Activated T-cell treated with anti-CD3 and anti-CD28 coated beads for 24 hours (primary cell): ENCODE measurements around the gene ARL6IP5.

ENCODE experiments used
- DNase-seq: peaks from one replicate; pipeline ENCODE4 v3.0.0-alpha.2; 2020; ENCODE audit warnings: low read depth

ARL6IP5 gene

GRCh38 chr3:69085833-69086722 lies 1.3 kb downstream of the ARL6IP5 start:
- peak; percentile 70 for DNase-seq

- DNase-seq: no peak
Measured at GRCh38 chr3:69087030-69087791, 2.5 kb downstream of the ARL6IP5 start.

DNA sequence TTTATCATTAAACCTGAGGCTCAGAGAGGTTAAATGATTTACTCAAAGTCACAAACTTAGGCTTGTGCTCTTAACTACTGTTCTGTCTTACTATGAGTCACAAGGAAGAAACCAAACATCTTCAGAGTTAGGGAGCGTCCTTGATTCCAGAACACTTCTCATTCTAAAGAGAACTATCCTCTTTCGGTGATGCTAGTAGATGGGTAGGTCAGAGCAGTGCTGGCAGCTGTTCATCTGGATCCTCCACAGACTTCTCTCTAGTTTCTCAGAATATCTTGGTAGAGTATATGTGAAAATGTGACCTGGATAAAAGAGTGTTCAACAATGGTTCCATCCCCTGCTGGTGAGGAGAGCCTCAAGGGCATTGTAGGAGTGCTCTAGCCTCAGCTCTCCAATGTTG lies 3.3 kb downstream of the ARL6IP5 start:
- no peak for DNase-seq

DNA sequence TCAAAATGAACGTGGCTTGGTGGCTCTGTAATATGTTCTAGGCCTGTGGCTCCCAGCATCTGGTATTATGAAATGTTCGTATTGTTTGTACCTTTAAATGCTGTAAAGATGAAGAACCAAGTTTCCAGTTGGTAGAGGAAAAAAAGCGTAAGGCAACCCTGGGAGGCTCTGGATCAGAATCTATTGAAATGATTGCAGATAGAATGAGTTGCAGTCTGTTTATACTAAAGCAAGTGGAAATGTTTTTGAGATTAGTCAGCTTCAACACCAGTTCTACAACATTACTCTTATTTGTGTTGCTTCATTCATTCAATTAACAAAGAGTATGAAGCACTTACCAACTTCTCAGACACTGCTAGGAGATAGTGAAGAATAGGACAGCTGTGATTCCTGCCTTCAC lies 5.3 kb downstream of the ARL6IP5 start:
- DNase-seq: no peak

DNA sequence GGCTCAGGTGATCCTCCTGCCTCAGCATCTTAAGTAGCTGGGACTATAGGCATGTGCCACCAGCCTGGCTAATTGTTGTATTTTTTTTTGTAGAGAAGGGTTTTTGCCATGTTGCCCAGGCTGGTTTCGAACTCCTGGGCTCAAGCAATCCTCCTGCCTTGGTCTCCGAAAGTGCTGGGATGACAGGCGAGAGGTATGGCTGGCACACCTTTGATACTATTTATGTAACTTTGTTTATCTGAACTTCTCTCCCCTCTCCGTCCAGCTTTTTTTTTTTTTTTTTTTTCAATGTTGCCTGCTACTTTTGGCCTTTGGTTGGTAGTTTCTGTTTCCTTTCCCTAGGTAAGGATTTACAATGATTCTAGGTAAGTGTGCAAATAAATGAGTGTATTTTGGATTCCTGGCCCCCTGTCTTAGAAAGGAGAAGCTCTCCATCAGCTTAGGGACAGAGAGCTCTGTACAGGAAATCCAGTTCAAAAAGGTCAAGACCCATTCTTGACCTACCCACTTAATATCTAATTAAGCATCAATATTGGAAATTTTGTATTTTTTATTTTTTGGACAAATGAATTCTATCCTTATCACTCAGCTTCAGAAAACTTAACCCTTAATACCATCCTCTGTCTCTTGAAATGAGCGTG lies 6.8 kb downstream of the ARL6IP5 start:
- no peak for DNase-seq

DNA sequence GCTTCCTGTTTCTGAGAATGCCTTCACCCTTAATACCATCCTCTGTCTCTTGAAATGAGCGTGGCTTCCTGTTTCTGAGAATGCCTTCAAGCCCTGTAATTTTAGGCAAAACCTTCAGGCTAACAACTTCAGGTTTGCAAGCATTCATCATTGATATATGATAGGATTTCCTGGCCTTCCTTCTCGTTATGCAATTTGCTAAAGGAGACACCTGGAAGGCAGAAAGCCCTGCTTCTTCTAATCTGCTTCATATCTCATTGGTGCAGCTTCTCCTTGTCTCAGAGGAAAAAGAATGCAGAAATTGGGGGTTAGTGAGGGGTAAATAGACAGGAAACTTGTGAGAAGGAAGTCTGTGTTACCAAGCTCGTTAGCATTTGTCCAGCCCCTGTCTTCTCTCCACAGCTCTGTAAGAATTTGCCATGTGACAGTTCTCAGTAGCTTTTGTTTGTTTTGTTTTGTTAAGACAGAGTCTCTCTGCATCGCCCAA lies 7.3 kb downstream of the ARL6IP5 start:
- DNase-seq: no peak

GRCh38 chr3:69094467-69095205 lies 9.9 kb downstream of the ARL6IP5 start:
- DNase-seq: no peak

DNA sequence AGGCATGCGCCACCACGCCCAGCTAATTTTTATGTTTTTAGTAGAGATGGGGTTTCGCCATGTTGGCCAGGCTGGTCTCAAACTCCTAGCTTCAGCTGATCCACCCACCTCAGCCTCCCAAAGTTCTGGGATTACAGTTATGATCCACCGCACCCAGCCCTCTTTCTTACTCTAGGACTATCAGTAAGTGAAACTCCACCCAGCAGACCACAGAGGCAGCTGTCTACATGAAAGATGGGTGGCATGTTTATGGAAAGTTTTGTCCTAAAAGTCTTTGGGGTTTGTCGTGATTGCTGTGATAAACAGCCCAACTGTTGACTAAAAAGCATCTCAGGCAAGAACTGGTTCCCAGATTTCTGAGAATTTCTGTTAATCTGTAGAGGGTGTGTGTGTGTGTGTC lies 10.9 kb downstream of the ARL6IP5 start:
- DNase-seq: no peak

GRCh38 chr3:69096299-69096698 lies 11.6 kb downstream of the ARL6IP5 start:
- no peak for DNase-seq

- DNase-seq: no peak
Measured at GRCh38 chr3:69097407-69098086, 12.8 kb downstream of the ARL6IP5 start.

- no peak for DNase-seq
Measured at GRCh38 chr3:69099576-69099975, 14.8 kb downstream of the ARL6IP5 start.

DNA sequence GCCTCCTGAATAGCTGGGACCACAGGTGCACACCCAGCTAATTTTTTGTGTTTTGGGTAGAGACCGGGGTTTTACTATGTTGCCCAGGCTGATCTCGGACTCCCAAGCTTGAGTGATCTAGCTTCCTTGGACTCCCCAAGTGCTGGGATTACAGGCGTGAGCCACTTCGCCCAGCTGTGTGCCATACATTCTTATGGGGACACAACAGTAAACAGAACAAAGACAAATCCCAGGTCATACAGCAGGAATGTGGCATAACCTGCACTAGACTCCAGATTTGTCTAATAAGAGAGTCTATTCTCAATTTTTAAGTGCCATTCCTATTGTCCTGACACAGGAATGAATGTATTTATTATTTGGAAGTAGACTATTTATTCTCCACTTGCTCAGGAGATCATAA lies 17.6 kb downstream of the ARL6IP5 start:
- DNase-seq: no peak

- no peak for DNase-seq
Measured at GRCh38 chr3:69103123-69103522, 18.4 kb downstream of the ARL6IP5 start.

- no peak for DNase-seq
Measured at GRCh38 chr3:69104586-69104985, 19.8 kb downstream of the ARL6IP5 start.

DNA sequence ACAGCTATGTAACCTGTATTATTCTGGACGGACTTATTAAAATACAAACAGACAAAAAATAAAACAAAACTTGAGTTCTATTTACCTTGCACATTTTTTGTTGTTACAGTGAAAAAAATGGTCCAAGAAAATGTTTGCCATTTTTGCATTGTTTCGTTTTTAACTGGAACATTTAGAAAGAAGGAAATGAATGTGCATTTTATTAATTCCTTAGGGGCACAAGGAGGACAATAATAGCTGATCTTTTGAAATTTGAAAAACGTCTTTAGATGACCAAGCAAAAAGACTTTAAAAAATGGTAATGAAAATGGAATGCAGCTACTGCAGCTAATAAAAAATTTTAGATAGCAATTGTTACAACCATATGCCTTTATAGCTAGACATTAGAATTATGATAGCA lies 20.6 kb downstream of the ARL6IP5 start:
- no peak for DNase-seq

DNA sequence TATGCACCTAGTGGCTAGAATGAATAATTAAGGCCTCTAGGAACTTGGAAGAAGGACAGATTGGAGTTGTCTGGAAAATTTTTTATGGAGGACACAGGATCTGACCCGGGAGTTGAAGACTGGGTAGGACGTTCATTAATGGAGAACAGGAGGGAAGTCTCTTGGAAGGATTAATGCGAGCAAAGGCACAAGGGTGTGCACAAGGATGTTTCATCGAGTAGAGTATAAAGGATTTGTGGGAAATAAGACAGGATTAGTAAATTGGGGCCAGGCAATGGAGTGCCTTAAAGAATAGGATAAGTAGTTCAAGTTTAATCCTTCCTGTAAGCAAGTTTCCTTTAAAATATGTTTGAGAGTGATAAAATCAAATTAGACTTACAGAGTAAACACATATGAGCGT lies 23.1 kb downstream of the ARL6IP5 start:
- no peak for DNase-seq

DNA sequence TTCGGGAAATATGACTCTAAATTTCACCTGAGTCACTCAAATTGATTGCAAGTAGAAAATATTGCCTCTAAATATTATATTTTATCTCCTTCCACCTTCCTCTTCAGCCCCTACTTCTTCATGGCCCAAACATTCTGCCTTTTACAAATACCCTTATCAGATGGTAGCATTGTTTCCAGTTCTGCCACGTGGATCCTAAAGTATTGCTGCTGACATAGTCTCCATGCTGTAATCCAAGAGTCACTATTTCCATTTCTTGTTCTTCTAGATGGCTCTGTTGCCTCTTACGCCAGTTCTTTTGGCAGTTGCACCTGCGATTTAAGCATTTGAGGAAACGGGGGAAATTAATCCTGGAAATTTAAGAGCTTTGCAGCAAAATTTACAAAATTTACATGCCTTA lies 24.1 kb downstream of the ARL6IP5 start:
- DNase-seq: no peak

GRCh38 chr3:69110941-69111546 lies 26.3 kb downstream of the ARL6IP5 start:
- DNase-seq: no peak

GRCh38 chr3:69113536-69113935 lies 28.8 kb downstream of the ARL6IP5 start:
- DNase-seq: no peak

GRCh38 chr3:69115731-69116130 lies 31.0 kb downstream of the ARL6IP5 start:
- DNase-seq: no peak

DNA sequence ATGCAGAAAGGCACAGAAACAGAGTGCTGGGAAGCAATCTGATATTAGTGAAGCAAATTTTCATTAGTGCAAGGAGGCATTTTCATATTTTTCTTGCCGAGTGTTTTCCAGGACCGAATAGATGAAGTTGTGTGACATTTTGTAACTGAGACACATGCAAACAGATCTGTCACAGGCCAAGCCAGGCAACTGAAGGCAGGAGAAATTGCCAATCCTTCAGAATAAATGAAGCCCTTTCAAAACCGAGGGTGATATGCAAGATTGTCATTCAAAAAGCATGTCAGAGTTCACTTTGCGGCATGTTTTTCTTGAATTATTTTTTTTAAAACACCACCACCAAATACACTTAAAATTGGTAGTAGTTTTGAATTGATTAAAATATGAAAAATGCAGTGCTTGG lies 31.4 kb downstream of the ARL6IP5 start:
- no peak for DNase-seq
